Measurements from ENCODE around the gene TPP1. TPM values are rescaled to one million over a fixed set of nuclear protein-coding genes. Genes with fewer than 3 reads are reported as not detected.

Gene TPP1
- total and polyA plus RNA-seq, 9 of the 15 experiments (the other 6 are each of a cell fraction or from before 2014, with no cell fraction given), result 7.5 to 75.8 (median 15.7) TPM

GRCh38 chr11:6611092-6611962, 7.9 kb downstream of the TPP1 start (continued):
- TF ChIP-seq CREB3L1 (IDR thresholded peaks at IDR 0.05; ENCODE audit: borderline replicate concordance, low read depth), result no peak
- TF ChIP-seq ZNF778 (CRISPR knock-in tag; IDR thresholded peaks at IDR 0.05), result no peak
- no peak for TF ChIP-seq ZFP30 (CRISPR knock-in tag; IDR thresholded peaks at IDR 0.05; ENCODE audit: borderline replicate concordance)
- TF ChIP-seq THRB (CRISPR knock-in tag; conservative IDR thresholded peaks at IDR 0.05), result 0 out of 2 replicates have a peak, but pooled peaks have one; percentile 14
- TF ChIP-seq HDAC3 (IDR thresholded peaks at IDR 0.05; ENCODE audit: borderline replicate concordance, partially characterized antibody), result no peak
- TF ChIP-seq PRDM10 (IDR thresholded peaks at IDR 0.05; ENCODE audit: partially characterized antibody), result no peak
- TF ChIP-seq SFPQ (IDR thresholded peaks at IDR 0.05; ENCODE audit: low read depth, low read length), result no peak
- TF ChIP-seq ZNF232 (CRISPR knock-in tag; IDR thresholded peaks at IDR 0.05), result no peak
- no peak for TF ChIP-seq ZBTB17 (CRISPR knock-in tag; IDR thresholded peaks at IDR 0.05)
- no peak for TF ChIP-seq ZNF143 (CRISPR knock-in tag; IDR thresholded peaks at IDR 0.05)
- no peak for TF ChIP-seq ZNF668 (CRISPR knock-in tag; IDR thresholded peaks at IDR 0.05)
- TF ChIP-seq TRIM25 (IDR thresholded peaks at IDR 0.05; ENCODE audit: borderline replicate concordance), result no peak
- no peak for TF ChIP-seq XRCC4 (IDR thresholded peaks at IDR 0.05; ENCODE audit: extremely low read depth, insufficient read depth, insufficient read length)

Data from K562 (cell line).